Renal cortical epithelial cell (primary cell): ENCODE results near the gene SPSB3. TPM values are rescaled to one million over a fixed set of nuclear protein-coding genes. Genes with fewer than 3 reads are reported as not detected.
A peak's percentile ranks its signal among the peaks of the same experiment; 100 is the strongest.

Experiments
- DNase-seq: peaks from one replicate; pipeline ENCODE4 v3.0.0-alpha.2; 2011; ENCODE audit warnings: low read depth
- total RNA-seq: library from RNA; depleted of rRNA; stranded (reverse); fragments of >200 nt; gene quantifications from 2 replicates; pipeline ENCODE4 v1.2.3, GENCODE V29; 2014

The SPSB3 gene
- total RNA-seq, 1 donor from 2014 or later = 53.2 TPM

DNA sequence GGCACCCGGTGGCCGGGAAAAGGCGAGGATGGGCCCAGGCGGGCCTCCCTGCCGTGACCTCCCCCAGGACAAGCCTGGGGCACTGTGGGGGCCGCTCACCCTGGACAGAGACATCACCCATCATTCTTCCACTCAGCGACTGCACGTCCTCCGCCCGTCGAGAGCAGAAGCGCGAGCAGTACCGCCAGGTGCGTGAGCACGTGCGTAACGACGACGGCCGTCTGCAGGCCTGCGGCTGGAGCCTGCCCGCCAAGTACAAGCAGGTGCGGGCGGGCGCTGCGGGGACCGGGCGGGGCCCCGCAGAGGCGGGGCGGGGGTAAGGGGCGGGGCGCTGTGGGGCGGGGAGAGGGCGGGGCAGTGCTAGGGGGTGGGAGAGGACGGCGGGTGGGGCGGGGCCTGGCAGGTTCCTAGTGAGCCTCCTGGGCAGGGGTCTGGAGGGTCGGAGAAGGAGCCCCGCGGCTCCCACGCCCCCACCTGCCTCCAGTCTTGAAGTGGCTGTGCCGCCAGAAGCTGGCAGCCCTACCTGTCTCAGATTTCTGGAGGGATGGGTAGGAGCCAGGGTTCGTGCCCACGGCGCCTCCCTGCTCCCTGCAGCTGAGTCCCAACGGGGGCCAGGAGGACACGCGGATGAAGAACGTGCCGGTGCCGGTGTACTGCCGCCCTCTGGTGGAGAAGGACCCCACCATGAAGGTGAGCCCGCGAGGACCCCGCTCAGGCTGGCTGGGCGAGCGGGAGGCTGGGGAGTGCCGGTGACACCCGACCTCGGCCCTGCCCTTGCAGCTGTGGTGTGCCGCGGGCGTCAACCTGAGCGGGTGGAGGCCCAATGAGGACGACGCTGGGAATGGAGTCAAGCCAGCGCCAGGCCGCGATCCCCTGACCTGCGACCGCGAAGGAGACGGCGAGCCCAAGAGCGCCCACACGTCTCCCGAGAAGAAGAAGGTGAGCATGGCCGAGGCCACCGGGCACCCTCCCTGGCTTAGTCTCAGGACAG is 18.6 kb downstream of the SPSB3 start:
- no peak for DNase-seq

- DNase-seq = no peak
Measured at GRCh38 chr16:1762879-1763520, 19.4 kb downstream of the SPSB3 start.

DNA sequence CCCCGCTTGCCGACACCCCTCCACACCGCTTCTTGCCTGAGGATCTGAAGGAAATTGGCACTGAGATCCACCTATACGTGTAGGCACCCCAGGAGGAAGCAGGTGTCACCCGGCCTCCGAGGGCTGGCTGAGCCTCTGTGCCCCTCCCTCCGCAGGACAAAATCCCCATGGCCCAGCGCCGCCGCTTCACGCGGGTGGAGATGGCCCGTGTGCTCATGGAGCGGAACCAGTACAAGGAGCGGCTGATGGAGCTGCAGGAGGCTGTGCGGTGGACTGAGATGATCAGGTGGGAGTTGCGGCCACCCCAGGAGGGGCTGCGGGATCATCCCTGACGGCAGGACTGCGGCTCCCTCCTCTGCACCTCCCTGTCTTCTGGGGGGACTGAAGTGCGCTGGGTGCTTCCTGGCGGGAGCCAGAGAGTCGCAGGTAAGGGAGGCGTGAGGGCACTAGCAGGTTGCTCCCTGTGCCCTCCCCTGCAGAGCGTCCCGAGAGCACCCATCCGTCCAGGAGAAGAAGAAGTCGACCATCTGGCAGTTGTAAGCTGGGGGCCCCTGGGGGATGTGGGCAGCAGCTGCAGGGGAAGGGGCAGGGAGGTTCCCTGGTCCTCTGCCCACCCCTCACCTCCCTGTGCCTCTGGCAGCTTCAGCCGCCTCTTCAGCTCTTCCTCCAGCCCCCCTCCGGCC is 20.0 kb downstream of the SPSB3 start:
- no peak for DNase-seq

- no peak for DNase-seq
Measured at GRCh38 chr16:1761751-1762150, 20.6 kb downstream of the SPSB3 start.

DNA sequence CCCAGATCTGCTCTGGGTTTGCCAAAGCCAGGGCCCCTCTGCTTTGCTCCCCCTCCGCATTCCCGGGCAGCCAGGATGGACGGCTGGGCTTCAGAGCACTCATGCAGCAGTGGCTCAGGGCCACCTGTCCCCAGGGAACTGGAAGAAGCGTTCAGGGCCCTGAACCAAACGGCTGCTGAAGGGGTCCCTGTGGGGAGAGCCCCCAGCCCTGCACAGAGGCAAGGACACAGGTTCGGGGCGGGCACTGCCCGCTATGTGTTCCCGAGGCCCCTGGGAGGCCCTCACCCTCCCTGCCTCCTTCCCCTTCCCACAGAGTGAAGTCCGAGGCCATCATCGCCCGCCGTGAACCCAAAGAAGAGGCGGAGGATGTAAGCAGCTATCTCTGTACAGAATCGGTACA is 21.5 kb downstream of the SPSB3 start:
- DNase-seq = no peak

GRCh38 chr16:1759511-1759910 is 22.9 kb downstream of the SPSB3 start:
- no peak for DNase-seq

GRCh38 chr16:1758923-1759322 is 23.4 kb downstream of the SPSB3 start:
- DNase-seq = no peak

GRCh38 chr16:1757714-1758461 is 24.5 kb downstream of the SPSB3 start:
- DNase-seq = no peak

GRCh38 chr16:1754204-1754603 is 28.2 kb downstream of the SPSB3 start:
- DNase-seq = no peak

- DNase-seq = no peak
Measured at GRCh38 chr16:1752853-1753252, 29.5 kb downstream of the SPSB3 start.

GRCh38 chr16:1751946-1752345 is 30.4 kb downstream of the SPSB3 start:
- no peak for DNase-seq

DNA sequence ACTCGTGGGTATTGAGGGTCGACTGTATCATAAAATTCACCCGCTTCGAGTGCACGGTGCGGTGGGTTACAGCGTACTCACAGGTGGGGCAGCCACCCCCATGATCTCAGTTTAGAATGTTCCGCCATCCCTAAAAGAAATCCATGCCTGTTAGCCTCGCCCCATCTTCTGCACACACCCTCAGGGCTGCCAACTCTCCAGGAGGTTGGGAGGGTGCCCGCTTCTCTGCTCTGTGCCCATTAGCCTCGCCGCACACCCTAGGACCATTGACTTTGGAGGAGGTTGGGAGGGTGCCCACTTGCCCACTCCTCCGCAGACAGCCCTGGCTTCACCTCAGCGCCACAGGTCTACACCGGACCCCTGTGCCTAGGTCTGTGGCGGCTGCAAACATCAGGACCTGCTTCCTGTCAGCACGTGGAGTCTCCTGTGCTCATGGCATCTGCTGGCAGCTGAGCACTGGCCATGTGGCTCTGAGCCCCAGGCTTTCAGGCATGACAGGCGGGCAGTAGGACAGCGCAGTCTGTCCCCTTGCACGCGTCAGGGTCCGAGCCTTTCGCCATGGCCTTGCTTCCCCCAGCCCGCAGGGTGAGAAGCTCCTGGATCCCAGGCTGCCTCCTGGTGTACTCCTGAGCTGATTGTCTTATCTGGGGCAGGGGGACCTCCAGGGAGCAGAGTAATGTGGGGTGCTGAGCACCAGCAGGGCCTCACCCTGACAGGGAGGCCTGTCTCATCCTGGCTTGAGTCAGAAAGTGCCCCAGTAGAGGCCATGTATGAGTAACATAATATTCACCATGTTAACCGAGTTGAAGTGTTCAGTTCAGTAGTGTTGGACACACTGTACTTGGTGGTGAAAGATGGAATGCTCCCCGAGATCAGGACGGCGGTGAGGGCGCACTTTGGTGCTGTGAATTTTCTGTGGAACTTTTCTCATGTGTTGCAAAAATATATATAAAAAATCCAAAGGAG is 32.9 kb downstream of the SPSB3 start:
- DNase-seq = no peak

DNA sequence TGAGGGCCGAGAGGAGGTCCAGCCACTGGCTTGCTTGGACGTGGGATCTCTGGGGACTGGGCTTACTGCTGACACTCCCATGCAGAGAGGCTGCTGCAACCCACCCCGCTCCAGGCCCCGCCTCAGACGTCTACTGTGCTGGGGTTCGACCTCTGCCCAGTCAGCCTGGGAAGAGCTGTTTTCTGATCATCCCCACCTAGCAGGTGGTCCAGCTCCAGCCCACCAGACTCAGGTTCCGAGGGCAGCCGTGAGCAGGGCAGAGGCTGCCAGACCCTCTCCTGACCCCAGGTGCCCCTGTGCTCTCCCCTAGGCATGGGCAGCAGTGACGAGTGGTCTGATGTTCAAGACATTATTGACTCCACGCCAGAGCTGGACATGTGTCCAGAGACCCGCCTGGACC is 34.4 kb downstream of the SPSB3 start:
- DNase-seq = no peak

- no peak for DNase-seq
Measured at GRCh38 chr16:1746693-1747195, 35.6 kb downstream of the SPSB3 start.

GRCh38 chr16:1745900-1746692 is 36.3 kb downstream of the SPSB3 start:
- DNase-seq = no peak

DNA sequence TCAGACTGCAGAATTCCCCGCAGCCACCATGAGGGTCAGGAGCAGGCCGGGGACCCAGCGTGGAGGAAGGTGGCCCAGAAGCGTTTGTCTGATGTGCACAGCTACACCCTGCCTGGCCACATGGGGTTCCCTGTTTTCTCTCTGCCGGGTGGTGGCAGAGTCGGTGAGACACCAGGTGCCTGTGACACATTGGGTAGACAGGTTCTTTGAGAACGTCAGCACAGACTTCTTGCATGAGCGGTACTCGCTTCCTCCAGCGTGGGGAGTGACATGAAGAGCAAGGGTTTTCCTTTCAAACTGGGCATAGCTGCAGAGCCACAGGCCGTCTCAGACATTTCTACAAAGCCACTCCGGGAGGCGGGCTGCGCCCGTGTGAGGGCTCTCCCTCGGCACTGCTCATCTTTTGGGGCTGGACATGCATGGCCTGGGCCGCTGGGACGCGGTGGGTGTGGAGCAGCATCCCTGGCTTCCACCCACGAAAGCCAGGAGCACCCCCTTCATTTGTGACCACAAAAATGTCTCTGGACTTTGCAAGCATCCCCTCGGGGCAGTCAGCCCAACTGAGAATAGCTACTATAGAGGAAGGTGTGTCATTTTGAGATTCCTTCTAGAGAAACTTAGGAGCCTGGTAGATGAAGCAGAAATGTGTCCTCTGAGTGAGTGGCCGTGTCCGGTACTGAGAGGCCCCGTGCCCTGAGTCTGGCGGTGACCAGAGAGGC is 37.0 kb downstream of the SPSB3 start:
- peak; percentile 20 for DNase-seq

GRCh38 chr16:1744338-1744840 is 38.0 kb downstream of the SPSB3 start:
- DNase-seq = no peak
